H1 (cell line): ENCODE measurements around the gene SPCS3. TPM values are rescaled to one million over a fixed set of nuclear protein-coding genes. Genes with fewer than 3 reads are reported as not detected.

Experiments used
- CTCF ChIA-PET: fragments of 300-600 bp; sonication (Branson Sonifier 250); formaldehyde crosslinking; loops from one replicate; lab custom pipeline; 2021; ENCODE audit not compliant: partially characterized antibody; lab: Charles Lee
- POLR2A ChIA-PET: fragments of 300-600 bp; sonication (Branson Sonifier 250); formaldehyde crosslinking; loops from one replicate; lab custom pipeline; 2021; ENCODE audit warnings: inconsistent platforms; ENCODE audit not compliant: partially characterized antibody; lab: Charles Lee
- DNase-seq, 2 experiments: peaks; one replicate each; pipeline versions ENCODE4 v3.0.0 to v3.0.0-alpha.2; 2010 to 2022; ENCODE audit warnings: low spot score in 2 of 2, low read depth in 1 of 2, mixed read lengths in 1 of 2
- FAIRE-seq: peaks from 2 replicates; lab custom pipeline; 2011; peaks lifted over from hg19 to GRCh38; lab: Jason Lieb, UNC
- H2AFZ ChIP-seq: 2 replicates; pipeline ENCODE4 v1.8.1; 2012; ENCODE audit warnings: low read length, inconsistent platforms
- H2AK5ac ChIP-seq: 2 replicates; pipeline ENCODE4 v1.6.1; 2013; ENCODE audit warnings: low read depth, low read length
- H2BK120ac ChIP-seq: replicated peaks from 2 replicates; pipeline ENCODE3; 2013; ENCODE audit warnings: low read depth, low read length, inconsistent platforms
- H2BK12ac ChIP-seq: 2 replicates; pipeline ENCODE4 v1.6.1; 2013; ENCODE audit warnings: low read depth, low read length
- H2BK15ac ChIP-seq: 2 replicates; pipeline ENCODE4 v1.6.1; 2013; ENCODE audit warnings: low read length
- H2BK20ac ChIP-seq: 2 replicates; pipeline ENCODE4 v1.6.1; 2013; ENCODE audit warnings: low read length
- H2BK5ac ChIP-seq: 2 replicates; pipeline ENCODE4 v1.6.1; 2013; ENCODE audit warnings: low read depth, low read length
- H3K14ac ChIP-seq: 2 replicates; pipeline ENCODE4 v1.6.1; 2013; ENCODE audit warnings: inconsistent platforms; ENCODE audit not compliant: insufficient read length
- H3K18ac ChIP-seq: 2 replicates; pipeline ENCODE4 v1.6.1; 2013; ENCODE audit warnings: low read length; ENCODE audit errors: extremely low read depth
- H3K23ac ChIP-seq: 2 replicates; pipeline ENCODE4 v1.6.1; 2013; ENCODE audit warnings: inconsistent platforms; ENCODE audit not compliant: insufficient read length
- H3K23me2 ChIP-seq: 2 replicates; pipeline ENCODE4 v1.6.1; 2013; ENCODE audit warnings: low read depth, low read length
- H3K27ac ChIP-seq: 2 replicates; pipeline ENCODE4 v1.6.1; 2011; ENCODE audit warnings: low read depth, low read length, inconsistent platforms
- H3K27me3 ChIP-seq, 4 experiments: replicated peaks in 1 of 4; 1 replicate in 1 of 4; 2 replicates in 3 of 4; pipeline versions ENCODE4 v1.6.1 to v1.8.1; 2011 to 2013; ENCODE audit warnings: low read length in 3 of 4, mild to moderate bottlenecking in 3 of 4, inconsistent platforms in 2 of 4, mixed read lengths in 2 of 4, moderate library complexity in 1 of 4; ENCODE audit not compliant: control insufficient read depth in 3 of 4, insufficient read depth in 3 of 4; ENCODE audit errors: extremely low read depth in 1 of 4
- H3K36me3 ChIP-seq, 4 experiments: 2 replicates each; pipeline versions ENCODE4 v1.6.1 to v1.8.1; 2011 to 2013; ENCODE audit warnings: mild to moderate bottlenecking in 4 of 4, low read length in 3 of 4, moderate library complexity in 2 of 4, control low read depth in 1 of 4, inconsistent platforms in 1 of 4; ENCODE audit not compliant: insufficient read depth in 4 of 4, control insufficient read depth in 2 of 4
- H3K4ac ChIP-seq: replicated peaks from 2 replicates; pipeline ENCODE3; 2013; ENCODE audit warnings: low read length, low read depth, mixed read lengths, inconsistent platforms; ENCODE audit not compliant: insufficient read length
- H3K4me1 ChIP-seq, 4 experiments: replicated peaks in 1 of 4; 1 replicate in 1 of 4; 2 replicates in 3 of 4; pipeline versions ENCODE4 v1.6.1 to v1.8.1; 2011 to 2013; ENCODE audit warnings: low read length in 3 of 4, inconsistent platforms in 2 of 4, mixed read lengths in 1 of 4; ENCODE audit not compliant: insufficient read depth in 4 of 4, control insufficient read depth in 3 of 4
- H3K4me2 ChIP-seq, 2 experiments: 2 replicates each; pipeline versions ENCODE4 v1.6.1 to v1.8.1; 2011 to 2013; ENCODE audit warnings: low read depth in 2 of 2, low read length in 2 of 2, control low read depth in 1 of 2, inconsistent platforms in 1 of 2, mild to moderate bottlenecking in 1 of 2; ENCODE audit not compliant: insufficient read depth in 1 of 2
- H3K4me3 ChIP-seq, 4 experiments: fragments of 200-600, 300-600 bp in 1 of 4; sonication (generic), shearing (Covaris generic), sonication (Bioruptor Twin) in 1 of 4; 2 replicates each; pipeline versions ENCODE4 v1.5.1 to v1.8.1; 2011 to 2016; ENCODE audit warnings: low read length in 4 of 4, low read depth in 3 of 4, control low read depth in 2 of 4, inconsistent platforms in 2 of 4, mild to moderate bottlenecking in 2 of 4, mixed read lengths in 1 of 4, moderate library complexity in 1 of 4; ENCODE audit not compliant: insufficient read depth in 2 of 4; ENCODE audit errors: extremely low read depth in 1 of 4
- H3K56ac ChIP-seq: replicated peaks from 2 replicates; pipeline ENCODE3; 2013; ENCODE audit warnings: low read depth, mild to moderate bottlenecking, mixed read lengths, low read length, inconsistent platforms; ENCODE audit not compliant: insufficient read length
- H3K79me1 ChIP-seq: 2 replicates; pipeline ENCODE4 v1.6.1; 2013; ENCODE audit warnings: low read depth, low read length, control low read depth
- H3K79me2 ChIP-seq, 2 experiments: 2 replicates each; pipeline versions ENCODE4 v1.6.1 to v1.8.1; 2012 to 2013; ENCODE audit warnings: low read length in 2 of 2, mild to moderate bottlenecking in 2 of 2, inconsistent platforms in 1 of 2; ENCODE audit not compliant: insufficient read depth in 2 of 2, control insufficient read depth in 1 of 2
- H3K9ac ChIP-seq, 4 experiments: replicated peaks in 1 of 4; 1 replicate in 1 of 4; 2 replicates in 3 of 4; pipeline versions ENCODE4 v1.6.1 to v1.8.1; 2011 to 2013; ENCODE audit warnings: low read depth in 3 of 4, low read length in 3 of 4, control low read depth in 2 of 4, mild to moderate bottlenecking in 2 of 4, moderate library complexity in 2 of 4, inconsistent platforms in 1 of 4; ENCODE audit errors: extremely low read depth in 1 of 4
- H3K9me3 ChIP-seq, 2 experiments: 2 replicates each; pipeline versions ENCODE4 v1.6.1 to v1.8.1; 2012 to 2013; ENCODE audit warnings: mild to moderate bottlenecking in 2 of 2, moderate library complexity in 2 of 2, control low read depth in 1 of 2, inconsistent platforms in 1 of 2, low read depth in 1 of 2, low read length in 1 of 2, mixed read lengths in 1 of 2; ENCODE audit not compliant: insufficient read depth in 2 of 2
- H4K20me1 ChIP-seq, 2 experiments: replicated peaks in 1 of 2; 2 replicates each; pipeline versions ENCODE3 to v1.8.1; 2011 to 2013; ENCODE audit warnings: inconsistent platforms in 2 of 2, low read length in 2 of 2, mild to moderate bottlenecking in 1 of 2; ENCODE audit not compliant: insufficient read depth in 2 of 2, control insufficient read depth in 1 of 2
- H4K5ac ChIP-seq: 2 replicates; pipeline ENCODE4 v1.6.1; 2013; ENCODE audit warnings: low read length, low read depth, mixed read lengths, inconsistent platforms; ENCODE audit not compliant: insufficient read length
- H4K8ac ChIP-seq: 2 replicates; pipeline ENCODE4 v1.8.0; 2013; ENCODE audit warnings: mild to moderate bottlenecking, moderate library complexity, low read length, inconsistent platforms; ENCODE audit not compliant: insufficient read depth; ENCODE audit errors: extremely low read depth
- H4K91ac ChIP-seq: replicated peaks from 2 replicates; pipeline ENCODE3; 2013; ENCODE audit warnings: low read length, mixed read lengths, inconsistent platforms; ENCODE audit not compliant: insufficient read length
- CEBPB ChIP-seq: IDR thresholded peaks from 2 replicates; pipeline ENCODE4 v1.6.1; 2012; ENCODE audit warnings: low read depth, low read length
- GABPA ChIP-seq: IDR thresholded peaks from 2 replicates; pipeline ENCODE4 v1.6.1; 2011; ENCODE audit warnings: mild to moderate bottlenecking, low read length, moderate library complexity, borderline replicate concordance; ENCODE audit not compliant: insufficient read depth
- GTF2F1 ChIP-seq: IDR thresholded peaks from 2 replicates; pipeline ENCODE4 v1.6.1; 2012; ENCODE audit warnings: low read depth, low read length, improper control_type of control experiment, borderline replicate concordance
- HDAC6 ChIP-seq: IDR thresholded peaks from one replicate; pipeline ENCODE4 v1.7.1; 2012; ENCODE audit warnings: low read depth, mild to moderate bottlenecking, inconsistent platforms, low read length, moderate library complexity
- NANOG ChIP-seq: IDR thresholded peaks from 2 replicates; pipeline ENCODE4 v1.6.1; 2011; ENCODE audit warnings: low read length, low read depth, mild to moderate bottlenecking, inconsistent platforms; ENCODE audit not compliant: insufficient read depth, poor library complexity, severe bottlenecking
- POLR2A ChIP-seq, 2 experiments: IDR thresholded peaks; 1 replicate in 1 of 2; 2 replicates in 1 of 2; pipeline ENCODE4 v1.6.1; 2011; ENCODE audit warnings: low read depth in 2 of 2, low read length in 2 of 2, mild to moderate bottlenecking in 2 of 2; ENCODE audit errors: control extremely low read depth in 1 of 2
- SIN3A ChIP-seq, 2 experiments: IDR thresholded peaks in 1 of 2; conservative IDR thresholded peaks in 1 of 2; 2 replicates each; pipeline ENCODE4 v1.6.1; 2011 to 2012; ENCODE audit warnings: low read length in 2 of 2, improper control_type of control experiment in 1 of 2, low read depth in 1 of 2, mild to moderate bottlenecking in 1 of 2
- SIX5 ChIP-seq: IDR thresholded peaks from 2 replicates; pipeline ENCODE4 v1.6.1; 2011; ENCODE audit warnings: mild to moderate bottlenecking, low read depth, low read length
- TAF1 ChIP-seq: IDR thresholded peaks from 2 replicates; pipeline ENCODE4 v1.6.1; 2011; ENCODE audit warnings: mild to moderate bottlenecking, low read depth, low read length
- WGBS, 2 experiments: shearing (Covaris generic) in 1 of 2; methylation state at CpG; one replicate each; pipeline versions ENCODE4 v1.1.6 to v1.1.7; 2013 to 2015; ENCODE audit warnings: low lambda C conversion rate in 2 of 2, mixed read lengths in 2 of 2, inconsistent platforms in 1 of 2, low coverage in 1 of 2, missing lambda C conversion rate in 1 of 2; ENCODE audit not compliant: insufficient replicate concordance in 2 of 2, insufficient coverage in 1 of 2, insufficient read length in 1 of 2; ENCODE audit errors: extremely low coverage in 1 of 2, missing lambda C conversion rate in 1 of 2; 5-methylcytosine and 5-hydroxymethylcytosine counted together
- polyA plus RNA-seq, 7 experiments: library from polyadenylated mRNA; depleted of rRNA in 3 of 7; stranded (reverse) in 5 of 7; unstranded in 2 of 7; fragments of >200 nt in 5 of 7; fragments of 200-250 nt in 2 of 7; gene quantifications; 1 replicate in 5 of 7; 2 replicates in 1 of 7; 4 replicates in 1 of 7; pipeline versions ENCODE4 v1.2.1 to v1.2.3, GENCODE V29; 2011 to 2013; ENCODE audit warnings: missing spikeins in 2 of 7, mixed read lengths in 2 of 7
- total RNA-seq: library from RNA; stranded (reverse); fragmentation: NEBNext Ultra II Directional; extraction: Animal tissue kit (Norgen Biotek cat#: 25700); gene quantifications from 2 replicates; pipeline ENCODE4 v1.2.1, GENCODE V29; 2021
- TF ChIP-seq, protein P1 (sequence below): IDR thresholded peaks from 2 replicates; pipeline ENCODE4 v1.6.1; 2011; ENCODE audit warnings: low read depth, mild to moderate bottlenecking, low read length; ENCODE audit not compliant: insufficient read depth
- TF ChIP-seq, protein P2 (sequence below), 3 experiments: IDR thresholded peaks; 1 replicate in 2 of 3; 2 replicates in 1 of 3; pipeline versions ENCODE4 v1.5.1 to v1.6.1; 2011; ENCODE audit warnings: low read length in 3 of 3, mild to moderate bottlenecking in 3 of 3, inconsistent platforms in 2 of 3, low read depth in 1 of 3, moderate library complexity in 1 of 3; ENCODE audit not compliant: insufficient read depth in 1 of 3; ENCODE audit errors: control extremely low read depth in 1 of 3

Gene SPCS3
- total and polyA plus RNA-seq, 2 of the 8 experiments (the other 6 are each of a cell fraction or from before 2014, with no cell fraction given) = 18.4 to 117 TPM

DNA sequence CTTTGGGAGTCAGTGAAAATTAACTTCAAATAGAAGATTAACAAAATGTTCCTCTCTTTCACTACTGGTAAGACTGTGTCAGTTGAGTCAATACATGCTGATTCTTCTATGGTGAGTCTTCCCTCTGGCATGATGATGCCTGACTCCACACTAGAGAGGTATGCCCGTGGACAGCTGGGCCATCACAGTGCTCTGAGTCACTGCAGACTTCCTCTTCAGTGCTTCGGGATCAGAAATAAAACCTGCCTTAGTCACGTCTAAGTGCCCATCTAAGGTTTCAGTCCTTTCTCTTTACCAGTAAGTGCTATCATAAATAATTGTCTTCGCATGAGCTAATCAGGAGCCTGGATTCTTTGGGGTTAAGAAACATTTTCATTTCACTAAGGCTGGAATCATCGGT lies 49.1 kb upstream of the SPCS3 start:
- no peaks in the 10 kb centered on the region for H3K23me2 ChIP-seq
- no peaks in the 10 kb centered on the region for H3K79me1 ChIP-seq
- H3K27ac ChIP-seq = no peak overlapping the region
- H2BK20ac ChIP-seq = no peak overlapping the region
- H3K4me2 ChIP-seq = no peak overlapping the region
- H4K91ac ChIP-seq = no peak overlapping the region
- no peak overlapping the region for H2BK12ac ChIP-seq
- CTCF ChIA-PET = interaction anchor here (1.1 to 2.1 kb wide), 2 partner anchors 20 to 33 kb away, joined by 3 to 5 read pairs; no protein-coding TSS in a partner anchor
- no peaks in the 10 kb centered on the region for H4K20me1 ChIP-seq
- no peak overlapping the region for H2AK5ac ChIP-seq
- no peaks in the 10 kb centered on the region for H3K4me1 ChIP-seq
- DNase-seq (peak in 1 of 2 experiments; percentile 13), FAIRE-seq (no peak)
- no peak overlapping the region for H3K14ac ChIP-seq
- H2BK120ac ChIP-seq = no peak overlapping the region
- no peak overlapping the region for H3K9ac ChIP-seq
- no peak overlapping the region for H2BK15ac ChIP-seq
- no peak overlapping the region for H2BK5ac ChIP-seq
- H3K23ac ChIP-seq = no peak overlapping the region
- 82% methylated on average over 5 of the region's 5 CpGs; no CpG with 5 or more reads in 1 of the 2 experiments for WGBS, 2 experiments
- 0 out of 2 replicates have a peak overlapping the region, but pooled peaks have one; percentile 20 for H2AFZ ChIP-seq
- H3K56ac ChIP-seq = no peak overlapping the region
- POLR2A ChIA-PET = no interaction called here
- H3K18ac ChIP-seq = no peak overlapping the region
- no peak overlapping the region for H3K4me3 ChIP-seq
- H3K27me3 ChIP-seq = no peaks in the 10 kb centered on the region
- H3K79me2 ChIP-seq = no peaks in the 10 kb centered on the region
- H3K36me3 ChIP-seq = no peaks in the 10 kb centered on the region
- no peak overlapping the region for H4K8ac ChIP-seq
- no peaks in the 10 kb centered on the region for H3K9me3 ChIP-seq
- no peak overlapping the region for H4K5ac ChIP-seq
- H3K4ac ChIP-seq = no peak overlapping the region
- no peak for TF ChIP-seq POLR2A (IDR thresholded peaks at IDR 0.05; ENCODE audit: control extremely low read depth in 1 of 2, low read depth in 2 of 2, low read length in 2 of 2)
- TF ChIP-seq SIX5 = no peak
- TF ChIP-seq GABPA = no peak
- no peak for TF ChIP-seq TAF1
- TF ChIP-seq GTF2F1 = no peak
- TF ChIP-seq, protein P1, sequence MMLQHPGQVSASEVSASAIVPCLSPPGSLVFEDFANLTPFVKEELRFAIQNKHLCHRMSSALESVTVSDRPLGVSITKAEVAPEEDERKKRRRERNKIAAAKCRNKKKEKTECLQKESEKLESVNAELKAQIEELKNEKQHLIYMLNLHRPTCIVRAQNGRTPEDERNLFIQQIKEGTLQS = no peak
- TF ChIP-seq CEBPB = no peak
- TF ChIP-seq SIN3A (conservative IDR thresholded peaks at IDR 0.05 in 1 of 2, IDR thresholded peaks at IDR 0.05 in 1 of 2; ENCODE audit: low read depth in 1 of 2, low read length in 2 of 2) = no peak
- no peak for TF ChIP-seq HDAC6
- TF ChIP-seq NANOG = no peak
- TF ChIP-seq, protein P2, sequence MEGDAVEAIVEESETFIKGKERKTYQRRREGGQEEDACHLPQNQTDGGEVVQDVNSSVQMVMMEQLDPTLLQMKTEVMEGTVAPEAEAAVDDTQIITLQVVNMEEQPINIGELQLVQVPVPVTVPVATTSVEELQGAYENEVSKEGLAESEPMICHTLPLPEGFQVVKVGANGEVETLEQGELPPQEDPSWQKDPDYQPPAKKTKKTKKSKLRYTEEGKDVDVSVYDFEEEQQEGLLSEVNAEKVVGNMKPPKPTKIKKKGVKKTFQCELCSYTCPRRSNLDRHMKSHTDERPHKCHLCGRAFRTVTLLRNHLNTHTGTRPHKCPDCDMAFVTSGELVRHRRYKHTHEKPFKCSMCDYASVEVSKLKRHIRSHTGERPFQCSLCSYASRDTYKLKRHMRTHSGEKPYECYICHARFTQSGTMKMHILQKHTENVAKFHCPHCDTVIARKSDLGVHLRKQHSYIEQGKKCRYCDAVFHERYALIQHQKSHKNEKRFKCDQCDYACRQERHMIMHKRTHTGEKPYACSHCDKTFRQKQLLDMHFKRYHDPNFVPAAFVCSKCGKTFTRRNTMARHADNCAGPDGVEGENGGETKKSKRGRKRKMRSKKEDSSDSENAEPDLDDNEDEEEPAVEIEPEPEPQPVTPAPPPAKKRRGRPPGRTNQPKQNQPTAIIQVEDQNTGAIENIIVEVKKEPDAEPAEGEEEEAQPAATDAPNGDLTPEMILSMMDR (IDR thresholded peaks at IDR 0.05; ENCODE audit: control extremely low read depth in 1 of 3, insufficient read depth in 1 of 3, low read depth in 1 of 3, low read length in 3 of 3) = no peak
